ENCODE data around the gene ZNF32. TPM values are rescaled to one million over a fixed set of nuclear protein-coding genes. Genes with fewer than 3 reads are reported as not detected.

The ZNF32 gene
- total RNA-seq, 1 donor from 2014 or later: 46.7 TPM

GRCh38 chr10:43694526-43694925, 45.8 kb upstream of the ZNF32 start:
- Mint-ChIP-seq H3K27ac (no peak overlapping the region), H3K4me1 (peaks cover 8% of the 10 kb centered on the region), H3K27me3 (ENCODE audit: low read depth) (peaks cover 45% of the 10 kb centered on the region), H3K4me3 (no peak overlapping the region), H3K9me3 (no peaks in the 10 kb centered on the region), H3K36me3 (no peaks in the 10 kb centered on the region)
- DNase-seq (ENCODE audit: low spot score in 2 of 2, unreplicated experiment in 2 of 2): no peak
- TF ChIP-seq, protein P1, sequence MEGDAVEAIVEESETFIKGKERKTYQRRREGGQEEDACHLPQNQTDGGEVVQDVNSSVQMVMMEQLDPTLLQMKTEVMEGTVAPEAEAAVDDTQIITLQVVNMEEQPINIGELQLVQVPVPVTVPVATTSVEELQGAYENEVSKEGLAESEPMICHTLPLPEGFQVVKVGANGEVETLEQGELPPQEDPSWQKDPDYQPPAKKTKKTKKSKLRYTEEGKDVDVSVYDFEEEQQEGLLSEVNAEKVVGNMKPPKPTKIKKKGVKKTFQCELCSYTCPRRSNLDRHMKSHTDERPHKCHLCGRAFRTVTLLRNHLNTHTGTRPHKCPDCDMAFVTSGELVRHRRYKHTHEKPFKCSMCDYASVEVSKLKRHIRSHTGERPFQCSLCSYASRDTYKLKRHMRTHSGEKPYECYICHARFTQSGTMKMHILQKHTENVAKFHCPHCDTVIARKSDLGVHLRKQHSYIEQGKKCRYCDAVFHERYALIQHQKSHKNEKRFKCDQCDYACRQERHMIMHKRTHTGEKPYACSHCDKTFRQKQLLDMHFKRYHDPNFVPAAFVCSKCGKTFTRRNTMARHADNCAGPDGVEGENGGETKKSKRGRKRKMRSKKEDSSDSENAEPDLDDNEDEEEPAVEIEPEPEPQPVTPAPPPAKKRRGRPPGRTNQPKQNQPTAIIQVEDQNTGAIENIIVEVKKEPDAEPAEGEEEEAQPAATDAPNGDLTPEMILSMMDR (IDR thresholded peaks at IDR 0.05; ENCODE audit: unreplicated experiment): no peak

- Mint-ChIP-seq H3K4me3 (no peak overlapping the region), H3K4me1 (peaks cover 6% of the 10 kb centered on the region), H3K27me3 (ENCODE audit: low read depth) (peaks cover 49% of the 10 kb centered on the region), H3K36me3 (no peaks in the 10 kb centered on the region), H3K9me3 (no peaks in the 10 kb centered on the region), H3K27ac (no peak overlapping the region)
- TF ChIP-seq, protein P1 (IDR thresholded peaks at IDR 0.05; ENCODE audit: unreplicated experiment): no peak
- DNase-seq (ENCODE audit: low spot score in 2 of 2, unreplicated experiment in 2 of 2): no peak
Measured at GRCh38 chr10:43693602-43694001, 44.9 kb upstream of the ZNF32 start.

DNA sequence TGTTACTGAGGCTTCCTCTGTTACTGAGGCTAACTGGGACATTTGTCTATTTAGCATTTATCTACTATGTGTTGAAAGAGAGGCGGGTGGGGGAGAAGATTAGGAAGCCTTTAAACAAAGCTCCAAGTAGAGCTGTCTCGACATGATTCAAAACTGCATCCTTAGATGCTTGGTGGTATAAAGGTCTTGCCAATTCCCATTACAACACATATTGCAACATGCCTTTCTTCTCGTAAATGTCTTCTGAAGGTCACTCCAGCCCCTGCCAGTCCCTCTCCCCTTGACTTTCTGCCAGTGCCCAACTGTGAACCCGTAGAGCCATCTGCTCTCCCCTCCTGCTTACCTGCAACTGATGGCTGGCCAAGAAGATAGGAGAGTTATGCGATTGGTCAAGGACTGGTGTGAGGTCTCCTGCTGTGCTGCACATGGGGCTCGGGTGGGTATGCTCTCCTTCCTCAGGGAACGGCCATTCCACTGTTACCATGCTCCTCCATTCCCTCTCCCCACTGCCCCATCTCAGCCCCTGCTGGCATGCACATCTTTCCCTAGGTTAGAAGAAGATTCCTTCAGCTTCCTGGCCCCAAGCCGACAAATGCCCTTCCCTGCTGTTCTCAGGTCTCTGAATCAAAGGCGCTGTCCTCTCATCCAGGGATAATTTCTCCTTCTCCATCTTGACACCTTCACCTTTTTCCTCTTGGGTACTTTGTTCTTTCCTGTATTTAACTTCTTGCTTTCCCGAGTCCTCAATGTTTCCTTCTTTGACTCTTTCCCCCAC, 43.6 kb upstream of the ZNF32 start:
- Mint-ChIP-seq H3K9me3 (no peaks in the 10 kb centered on the region), H3K36me3 (no peaks in the 10 kb centered on the region), H3K27me3 (ENCODE audit: low read depth) (peaks cover 62% of the 10 kb centered on the region), H3K4me3 (no peak overlapping the region), H3K4me1 (peaks cover 6% of the 10 kb centered on the region), H3K27ac (no peak overlapping the region)
- TF ChIP-seq, protein P1 (IDR thresholded peaks at IDR 0.05; ENCODE audit: unreplicated experiment): no peak
- no peak for DNase-seq (ENCODE audit: low spot score in 2 of 2, unreplicated experiment in 2 of 2)

- no peaks in the 10 kb centered on the region for H3K9me3 Mint-ChIP-seq
- peaks cover 70% of the 10 kb centered on the region for H3K27me3 Mint-ChIP-seq (ENCODE audit: low read depth)
- no peak overlapping the region for H3K4me3 Mint-ChIP-seq
- H3K27ac Mint-ChIP-seq: no peak overlapping the region
- no peak for DNase-seq (ENCODE audit: low spot score in 2 of 2, unreplicated experiment in 2 of 2)
- TF ChIP-seq, protein P1 (IDR thresholded peaks at IDR 0.05; ENCODE audit: unreplicated experiment): no peak
- H3K36me3 Mint-ChIP-seq: no peaks in the 10 kb centered on the region
- H3K4me1 Mint-ChIP-seq: peaks cover 6% of the 10 kb centered on the region
Measured at GRCh38 chr10:43691485-43691884, 42.8 kb upstream of the ZNF32 start.

GRCh38 chr10:43689955-43690771, 41.5 kb upstream of the ZNF32 start:
- Mint-ChIP-seq H3K27ac (no peak overlapping the region), H3K4me3 (peak overlapping the region; percentile 78), H3K9me3 (no peaks in the 10 kb centered on the region), H3K36me3 (no peaks in the 10 kb centered on the region), H3K27me3 (ENCODE audit: low read depth) (peaks cover 73% of the 10 kb centered on the region), H3K4me1 (peaks cover 6% of the 10 kb centered on the region)
- DNase-seq (ENCODE audit: low spot score in 2 of 2, unreplicated experiment in 2 of 2): peak; percentile 78 to 95
- TF ChIP-seq, protein P1 (IDR thresholded peaks at IDR 0.05; ENCODE audit: unreplicated experiment): peak; percentile 94

All from mesothelial cell of epicardium (in vitro differentiated cells).